ENCODE results near the gene ST6GALNAC6.
"Not testable (repeated sequence)": the region's sequence is repeated elsewhere in the genome, so short reads cannot be mapped to it uniquely, and the experiment has no call there.

ST6GALNAC6 gene

GRCh38 chr9:127871531-127871930, 27.9 kb downstream of the ST6GALNAC6 start:
- no peak for DNase-seq

- no peak for DNase-seq
Observed at GRCh38 chr9:127870887-127871286, 28.5 kb downstream of the ST6GALNAC6 start.

- not testable (repeated sequence) for DNase-seq
Observed at GRCh38 chr9:127870153-127870491, 29.3 kb downstream of the ST6GALNAC6 start.

GRCh38 chr9:127869310-127870152, 29.9 kb downstream of the ST6GALNAC6 start:
- DNase-seq = peak; percentile 73

- DNase-seq = no peak
Observed at GRCh38 chr9:127868278-127868902, 31.0 kb downstream of the ST6GALNAC6 start.

GRCh38 chr9:127867356-127868277, 31.8 kb downstream of the ST6GALNAC6 start:
- no peak for DNase-seq

GRCh38 chr9:127866535-127866934, 32.9 kb downstream of the ST6GALNAC6 start:
- no peak for DNase-seq

- no peak for DNase-seq
Observed at GRCh38 chr9:127865645-127866464, 33.5 kb downstream of the ST6GALNAC6 start.

GRCh38 chr9:127863191-127863621, 36.2 kb downstream of the ST6GALNAC6 start:
- no peak for DNase-seq

GRCh38 chr9:127862075-127863011, 37.1 kb downstream of the ST6GALNAC6 start:
- DNase-seq = peak; percentile 22

GRCh38 chr9:127860779-127861178, 38.6 kb downstream of the ST6GALNAC6 start:
- DNase-seq = no peak

- no peak for DNase-seq
Observed at GRCh38 chr9:127860260-127860659, 39.1 kb downstream of the ST6GALNAC6 start.

GRCh38 chr9:127858041-127858512, 41.3 kb downstream of the ST6GALNAC6 start:
- DNase-seq = no peak

- DNase-seq = no peak
Observed at GRCh38 chr9:127857278-127857677, 42.1 kb downstream of the ST6GALNAC6 start.

GRCh38 chr9:127856729-127857116, 42.7 kb downstream of the ST6GALNAC6 start:
- DNase-seq = no peak

- DNase-seq = no peak
Observed at GRCh38 chr9:127856094-127856728, 43.2 kb downstream of the ST6GALNAC6 start.

GRCh38 chr9:127855522-127855921, 43.9 kb downstream of the ST6GALNAC6 start:
- no peak for DNase-seq

GRCh38 chr9:127854960-127855359, 44.4 kb downstream of the ST6GALNAC6 start:
- no peak for DNase-seq

GRCh38 chr9:127854184-127854806, 45.1 kb downstream of the ST6GALNAC6 start, which contains the start of gene ENG:
ENG (minus strand) TSS chr9:127854658; CDS start chr9:127854355, 303 bp downstream.
- no peak for DNase-seq

Data from activated CD4-positive, alpha-beta T cell treated with anti-CD3 and anti-CD28 coated beads, Interleukin-2, amount 50 U/mL, for 1 hour (primary cell).